H1 (cell line): ENCODE measurements around the gene MC4R. TPM values are rescaled to one million over a fixed set of nuclear protein-coding genes. Genes with fewer than 3 reads are reported as not detected.

ENCODE experiments used
- CEBPB ChIP-seq: IDR thresholded peaks from 2 replicates; pipeline ENCODE4 v1.6.1; 2012; ENCODE audit warnings: low read depth, low read length
- EP300 ChIP-seq, 2 experiments: IDR thresholded peaks; 1 replicate in 1 of 2; 2 replicates in 1 of 2; pipeline ENCODE4 v1.6.1; 2011 to 2012; ENCODE audit warnings: low read depth in 2 of 2, low read length in 2 of 2, mild to moderate bottlenecking in 2 of 2, borderline replicate concordance in 1 of 2, inconsistent platforms in 1 of 2, moderate library complexity in 1 of 2
- NANOG ChIP-seq: IDR thresholded peaks from 2 replicates; pipeline ENCODE4 v1.6.1; 2011; ENCODE audit warnings: low read length, low read depth, mild to moderate bottlenecking, inconsistent platforms; ENCODE audit not compliant: insufficient read depth, poor library complexity, severe bottlenecking
- SAP30 ChIP-seq: fragments of 300-600 bp; sonication (generic); IDR thresholded peaks from 2 replicates; pipeline ENCODE4 v1.7.1; 2012; ENCODE audit warnings: low read length, moderate library complexity, mild to moderate bottlenecking, inconsistent platforms; ENCODE audit not compliant: insufficient read depth, insufficient replicate concordance
- SIX5 ChIP-seq: IDR thresholded peaks from 2 replicates; pipeline ENCODE4 v1.6.1; 2011; ENCODE audit warnings: mild to moderate bottlenecking, low read depth, low read length
- SP1 ChIP-seq: IDR thresholded peaks from 2 replicates; pipeline ENCODE4 v1.6.1; 2011; ENCODE audit warnings: low read depth, low read length
- SUZ12 ChIP-seq: fragments of 200-600 bp; sonication (generic); IDR thresholded peaks from 2 replicates; pipeline ENCODE4 v1.6.1; 2012; ENCODE audit warnings: mild to moderate bottlenecking, inconsistent platforms, low read length, moderate library complexity, mixed read lengths
- YY1 ChIP-seq: IDR thresholded peaks from 2 replicates; pipeline ENCODE4 v1.6.1; 2011; ENCODE audit warnings: low read depth, mild to moderate bottlenecking, low read length
- polyA plus RNA-seq, 7 experiments: library from polyadenylated mRNA; depleted of rRNA in 3 of 7; stranded (reverse) in 5 of 7; unstranded in 2 of 7; fragments of >200 nt in 5 of 7; fragments of 200-250 nt in 2 of 7; gene quantifications; 1 replicate in 5 of 7; 2 replicates in 1 of 7; 4 replicates in 1 of 7; pipeline versions ENCODE4 v1.2.1 to v1.2.3, GENCODE V29; 2011 to 2013; ENCODE audit warnings: missing spikeins in 2 of 7, mixed read lengths in 2 of 7
- total RNA-seq: library from RNA; stranded (reverse); fragmentation: NEBNext Ultra II Directional; extraction: Animal tissue kit (Norgen Biotek cat#: 25700); gene quantifications from 2 replicates; pipeline ENCODE4 v1.2.1, GENCODE V29; 2021
- TF ChIP-seq, protein P1 (sequence below): IDR thresholded peaks from 2 replicates; pipeline ENCODE4 v1.6.1; 2011; ENCODE audit warnings: low read length, improper control_type of control experiment
- TF ChIP-seq, protein P2 (sequence below): fragments of 300-600 bp; sonication (generic); IDR thresholded peaks from 2 replicates; pipeline ENCODE4 v1.7.1; 2012; ENCODE audit warnings: low read length, moderate library complexity, mild to moderate bottlenecking, inconsistent platforms; ENCODE audit not compliant: insufficient replicate concordance

The MC4R gene
- total and polyA plus RNA-seq, 2 of the 8 experiments (the other 6 are each of a cell fraction or from before 2014, with no cell fraction given), result 0.11 TPM; not detected in 1

DNA sequence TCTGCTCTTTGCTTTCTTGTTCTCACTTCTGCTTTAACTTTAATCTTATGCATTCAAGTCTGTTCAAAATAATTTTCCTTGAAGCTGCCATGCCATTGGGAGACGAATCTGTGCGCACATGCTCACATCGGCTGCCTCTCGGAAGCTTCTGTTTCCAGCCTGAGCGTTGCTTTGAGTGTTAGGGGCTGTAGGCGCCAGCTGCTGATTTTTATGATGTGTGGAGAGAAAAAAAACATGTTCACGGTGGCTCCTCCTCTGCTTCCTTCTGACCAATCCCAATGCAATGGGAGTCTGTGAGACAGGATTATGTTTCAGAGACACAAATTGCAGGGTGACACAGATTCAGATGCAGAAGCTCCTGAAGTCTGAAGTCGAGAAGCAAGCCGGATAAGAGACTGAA, at the start of gene MC4R (continued):
- TF ChIP-seq, protein P1, sequence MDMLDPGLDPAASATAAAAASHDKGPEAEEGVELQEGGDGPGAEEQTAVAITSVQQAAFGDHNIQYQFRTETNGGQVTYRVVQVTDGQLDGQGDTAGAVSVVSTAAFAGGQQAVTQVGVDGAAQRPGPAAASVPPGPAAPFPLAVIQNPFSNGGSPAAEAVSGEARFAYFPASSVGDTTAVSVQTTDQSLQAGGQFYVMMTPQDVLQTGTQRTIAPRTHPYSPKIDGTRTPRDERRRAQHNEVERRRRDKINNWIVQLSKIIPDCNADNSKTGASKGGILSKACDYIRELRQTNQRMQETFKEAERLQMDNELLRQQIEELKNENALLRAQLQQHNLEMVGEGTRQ, result no peak
- no peak for TF ChIP-seq CEBPB
- no peak for TF ChIP-seq NANOG
- TF ChIP-seq EP300 (IDR thresholded peaks at IDR 0.05; ENCODE audit: borderline replicate concordance in 1 of 2, low read depth in 2 of 2, low read length in 2 of 2), result no peak
- no peak for TF ChIP-seq SAP30
- TF ChIP-seq SUZ12, result no peak
- no peak for TF ChIP-seq SP1
- no peak for TF ChIP-seq SIX5
- TF ChIP-seq, protein P2, sequence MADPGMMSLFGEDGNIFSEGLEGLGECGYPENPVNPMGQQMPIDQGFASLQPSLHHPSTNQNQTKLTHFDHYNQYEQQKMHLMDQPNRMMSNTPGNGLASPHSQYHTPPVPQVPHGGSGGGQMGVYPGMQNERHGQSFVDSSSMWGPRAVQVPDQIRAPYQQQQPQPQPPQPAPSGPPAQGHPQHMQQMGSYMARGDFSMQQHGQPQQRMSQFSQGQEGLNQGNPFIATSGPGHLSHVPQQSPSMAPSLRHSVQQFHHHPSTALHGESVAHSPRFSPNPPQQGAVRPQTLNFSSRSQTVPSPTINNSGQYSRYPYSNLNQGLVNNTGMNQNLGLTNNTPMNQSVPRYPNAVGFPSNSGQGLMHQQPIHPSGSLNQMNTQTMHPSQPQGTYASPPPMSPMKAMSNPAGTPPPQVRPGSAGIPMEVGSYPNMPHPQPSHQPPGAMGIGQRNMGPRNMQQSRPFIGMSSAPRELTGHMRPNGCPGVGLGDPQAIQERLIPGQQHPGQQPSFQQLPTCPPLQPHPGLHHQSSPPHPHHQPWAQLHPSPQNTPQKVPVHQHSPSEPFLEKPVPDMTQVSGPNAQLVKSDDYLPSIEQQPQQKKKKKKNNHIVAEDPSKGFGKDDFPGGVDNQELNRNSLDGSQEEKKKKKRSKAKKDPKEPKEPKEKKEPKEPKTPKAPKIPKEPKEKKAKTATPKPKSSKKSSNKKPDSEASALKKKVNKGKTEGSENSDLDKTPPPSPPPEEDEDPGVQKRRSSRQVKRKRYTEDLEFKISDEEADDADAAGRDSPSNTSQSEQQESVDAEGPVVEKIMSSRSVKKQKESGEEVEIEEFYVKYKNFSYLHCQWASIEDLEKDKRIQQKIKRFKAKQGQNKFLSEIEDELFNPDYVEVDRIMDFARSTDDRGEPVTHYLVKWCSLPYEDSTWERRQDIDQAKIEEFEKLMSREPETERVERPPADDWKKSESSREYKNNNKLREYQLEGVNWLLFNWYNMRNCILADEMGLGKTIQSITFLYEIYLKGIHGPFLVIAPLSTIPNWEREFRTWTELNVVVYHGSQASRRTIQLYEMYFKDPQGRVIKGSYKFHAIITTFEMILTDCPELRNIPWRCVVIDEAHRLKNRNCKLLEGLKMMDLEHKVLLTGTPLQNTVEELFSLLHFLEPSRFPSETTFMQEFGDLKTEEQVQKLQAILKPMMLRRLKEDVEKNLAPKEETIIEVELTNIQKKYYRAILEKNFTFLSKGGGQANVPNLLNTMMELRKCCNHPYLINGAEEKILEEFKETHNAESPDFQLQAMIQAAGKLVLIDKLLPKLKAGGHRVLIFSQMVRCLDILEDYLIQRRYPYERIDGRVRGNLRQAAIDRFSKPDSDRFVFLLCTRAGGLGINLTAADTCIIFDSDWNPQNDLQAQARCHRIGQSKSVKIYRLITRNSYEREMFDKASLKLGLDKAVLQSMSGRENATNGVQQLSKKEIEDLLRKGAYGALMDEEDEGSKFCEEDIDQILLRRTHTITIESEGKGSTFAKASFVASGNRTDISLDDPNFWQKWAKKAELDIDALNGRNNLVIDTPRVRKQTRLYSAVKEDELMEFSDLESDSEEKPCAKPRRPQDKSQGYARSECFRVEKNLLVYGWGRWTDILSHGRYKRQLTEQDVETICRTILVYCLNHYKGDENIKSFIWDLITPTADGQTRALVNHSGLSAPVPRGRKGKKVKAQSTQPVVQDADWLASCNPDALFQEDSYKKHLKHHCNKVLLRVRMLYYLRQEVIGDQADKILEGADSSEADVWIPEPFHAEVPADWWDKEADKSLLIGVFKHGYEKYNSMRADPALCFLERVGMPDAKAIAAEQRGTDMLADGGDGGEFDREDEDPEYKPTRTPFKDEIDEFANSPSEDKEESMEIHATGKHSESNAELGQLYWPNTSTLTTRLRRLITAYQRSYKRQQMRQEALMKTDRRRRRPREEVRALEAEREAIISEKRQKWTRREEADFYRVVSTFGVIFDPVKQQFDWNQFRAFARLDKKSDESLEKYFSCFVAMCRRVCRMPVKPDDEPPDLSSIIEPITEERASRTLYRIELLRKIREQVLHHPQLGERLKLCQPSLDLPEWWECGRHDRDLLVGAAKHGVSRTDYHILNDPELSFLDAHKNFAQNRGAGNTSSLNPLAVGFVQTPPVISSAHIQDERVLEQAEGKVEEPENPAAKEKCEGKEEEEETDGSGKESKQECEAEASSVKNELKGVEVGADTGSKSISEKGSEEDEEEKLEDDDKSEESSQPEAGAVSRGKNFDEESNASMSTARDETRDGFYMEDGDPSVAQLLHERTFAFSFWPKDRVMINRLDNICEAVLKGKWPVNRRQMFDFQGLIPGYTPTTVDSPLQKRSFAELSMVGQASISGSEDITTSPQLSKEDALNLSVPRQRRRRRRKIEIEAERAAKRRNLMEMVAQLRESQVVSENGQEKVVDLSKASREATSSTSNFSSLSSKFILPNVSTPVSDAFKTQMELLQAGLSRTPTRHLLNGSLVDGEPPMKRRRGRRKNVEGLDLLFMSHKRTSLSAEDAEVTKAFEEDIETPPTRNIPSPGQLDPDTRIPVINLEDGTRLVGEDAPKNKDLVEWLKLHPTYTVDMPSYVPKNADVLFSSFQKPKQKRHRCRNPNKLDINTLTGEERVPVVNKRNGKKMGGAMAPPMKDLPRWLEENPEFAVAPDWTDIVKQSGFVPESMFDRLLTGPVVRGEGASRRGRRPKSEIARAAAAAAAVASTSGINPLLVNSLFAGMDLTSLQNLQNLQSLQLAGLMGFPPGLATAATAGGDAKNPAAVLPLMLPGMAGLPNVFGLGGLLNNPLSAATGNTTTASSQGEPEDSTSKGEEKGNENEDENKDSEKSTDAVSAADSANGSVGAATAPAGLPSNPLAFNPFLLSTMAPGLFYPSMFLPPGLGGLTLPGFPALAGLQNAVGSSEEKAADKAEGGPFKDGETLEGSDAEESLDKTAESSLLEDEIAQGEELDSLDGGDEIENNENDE, result no peak
- no peak for TF ChIP-seq YY1
